Neural cell (in vitro differentiated cells): ENCODE measurements around the gene FMC1.
A peak's percentile ranks its signal among the peaks of the same experiment; 100 is the strongest.

Experiments used
- CTCF ChIP-seq: fragments of 450-650 bp; IDR thresholded peaks from 2 replicates; pipeline ENCODE4 v1.5.1; 2014; ENCODE audit warnings: antibody characterized with exemption, mild to moderate bottlenecking, moderate library complexity; ENCODE audit not compliant: poor library complexity, severe bottlenecking
- EZH2 ChIP-seq: fragments of 200-600, 300-800 bp; shearing (Covaris generic), sonication (generic); IDR thresholded peaks from 2 replicates; pipeline ENCODE4 v1.6.1; 2014; ENCODE audit warnings: antibody characterized with exemption, low read length, borderline replicate concordance, mild to moderate bottlenecking; ENCODE audit not compliant: insufficient read depth, poor library complexity, severe bottlenecking
- POLR2AphosphoS5 ChIP-seq: IDR thresholded peaks from 2 replicates; pipeline ENCODE4 v1.6.1; 2012
- RAD21 ChIP-seq: fragments of 450-650 bp; conservative IDR thresholded peaks from 2 replicates; pipeline ENCODE4 v1.6.1; 2014; ENCODE audit warnings: antibody characterized with exemption, mild to moderate bottlenecking, moderate library complexity
- TAF1 ChIP-seq: IDR thresholded peaks from 2 replicates; pipeline ENCODE4 v1.6.1; 2012; ENCODE audit warnings: low read depth
- TF ChIP-seq, protein P1 (sequence below): IDR thresholded peaks from 2 replicates; pipeline ENCODE4 v1.6.1; 2012; ENCODE audit warnings: borderline replicate concordance

GRCh38 chr7:139360210-139360947, 19.2 kb downstream of the FMC1 start:
- TF ChIP-seq, protein P1, sequence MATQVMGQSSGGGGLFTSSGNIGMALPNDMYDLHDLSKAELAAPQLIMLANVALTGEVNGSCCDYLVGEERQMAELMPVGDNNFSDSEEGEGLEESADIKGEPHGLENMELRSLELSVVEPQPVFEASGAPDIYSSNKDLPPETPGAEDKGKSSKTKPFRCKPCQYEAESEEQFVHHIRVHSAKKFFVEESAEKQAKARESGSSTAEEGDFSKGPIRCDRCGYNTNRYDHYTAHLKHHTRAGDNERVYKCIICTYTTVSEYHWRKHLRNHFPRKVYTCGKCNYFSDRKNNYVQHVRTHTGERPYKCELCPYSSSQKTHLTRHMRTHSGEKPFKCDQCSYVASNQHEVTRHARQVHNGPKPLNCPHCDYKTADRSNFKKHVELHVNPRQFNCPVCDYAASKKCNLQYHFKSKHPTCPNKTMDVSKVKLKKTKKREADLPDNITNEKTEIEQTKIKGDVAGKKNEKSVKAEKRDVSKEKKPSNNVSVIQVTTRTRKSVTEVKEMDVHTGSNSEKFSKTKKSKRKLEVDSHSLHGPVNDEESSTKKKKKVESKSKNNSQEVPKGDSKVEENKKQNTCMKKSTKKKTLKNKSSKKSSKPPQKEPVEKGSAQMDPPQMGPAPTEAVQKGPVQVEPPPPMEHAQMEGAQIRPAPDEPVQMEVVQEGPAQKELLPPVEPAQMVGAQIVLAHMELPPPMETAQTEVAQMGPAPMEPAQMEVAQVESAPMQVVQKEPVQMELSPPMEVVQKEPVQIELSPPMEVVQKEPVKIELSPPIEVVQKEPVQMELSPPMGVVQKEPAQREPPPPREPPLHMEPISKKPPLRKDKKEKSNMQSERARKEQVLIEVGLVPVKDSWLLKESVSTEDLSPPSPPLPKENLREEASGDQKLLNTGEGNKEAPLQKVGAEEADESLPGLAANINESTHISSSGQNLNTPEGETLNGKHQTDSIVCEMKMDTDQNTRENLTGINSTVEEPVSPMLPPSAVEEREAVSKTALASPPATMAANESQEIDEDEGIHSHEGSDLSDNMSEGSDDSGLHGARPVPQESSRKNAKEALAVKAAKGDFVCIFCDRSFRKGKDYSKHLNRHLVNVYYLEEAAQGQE, result peak; percentile 80
- TF ChIP-seq TAF1, result peak; percentile 84
- TF ChIP-seq EZH2, result no peak
- TF ChIP-seq CTCF, result no peak
- TF ChIP-seq RAD21, result no peak
- peak; percentile 79 for TF ChIP-seq POLR2AphosphoS5
